ENCODE measurements around the gene LZTS3. TPM values are rescaled to one million over a fixed set of nuclear protein-coding genes. Genes with fewer than 3 reads are reported as not detected.

LZTS3 gene
- total RNA-seq, 1 donor from 2014 or later, result 47.8 TPM

- TF ChIP-seq CTCF (IDR thresholded peaks at IDR 0.05; ENCODE audit: unreplicated experiment), result no peak
- Mint-ChIP-seq H3K4me1 (ENCODE audit: low read depth) (peaks cover 12% of the 10 kb centered on the region), H3K36me3 (ENCODE audit: insufficient read depth) (peaks cover 3% of the 10 kb centered on the region), H3K27me3 (no peaks in the 10 kb centered on the region), H3K27ac (peak overlapping the region; percentile 95), H3K4me3 (ENCODE audit: low read depth) (no peak overlapping the region), H3K9me3 (ENCODE audit: low read depth) (no peaks in the 10 kb centered on the region)
- DNase-seq (ENCODE audit: low spot score, unreplicated experiment), result no peak
These were observed 4.6 kb upstream of the LZTS3 start for GRCh38 chr20:3177746-3178485.

DNA sequence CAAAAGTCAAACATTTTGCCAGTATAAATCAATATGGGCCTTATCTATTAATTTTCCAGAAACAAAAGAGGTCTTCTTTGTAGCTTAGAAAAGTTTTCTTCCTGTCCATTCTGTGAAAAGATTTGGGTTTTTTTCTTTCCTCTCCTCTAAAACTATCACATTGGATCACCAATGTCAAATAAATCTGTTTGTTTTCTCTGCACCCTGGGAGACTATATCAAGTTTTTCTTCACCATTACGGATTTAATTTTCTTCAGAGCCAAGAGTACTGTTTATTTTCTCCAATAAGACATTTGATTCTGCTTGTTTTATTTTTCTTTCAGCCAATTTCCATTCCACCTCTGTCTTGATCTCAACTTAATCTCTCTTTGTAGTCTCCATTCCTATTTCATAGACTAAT, 1.9 kb upstream of the LZTS3 start:
- H3K27ac Mint-ChIP-seq, result peak overlapping the region; percentile 99
- no peak for TF ChIP-seq CTCF (IDR thresholded peaks at IDR 0.05; ENCODE audit: unreplicated experiment)
- no peaks in the 10 kb centered on the region for H3K9me3 Mint-ChIP-seq (ENCODE audit: low read depth)

DNA sequence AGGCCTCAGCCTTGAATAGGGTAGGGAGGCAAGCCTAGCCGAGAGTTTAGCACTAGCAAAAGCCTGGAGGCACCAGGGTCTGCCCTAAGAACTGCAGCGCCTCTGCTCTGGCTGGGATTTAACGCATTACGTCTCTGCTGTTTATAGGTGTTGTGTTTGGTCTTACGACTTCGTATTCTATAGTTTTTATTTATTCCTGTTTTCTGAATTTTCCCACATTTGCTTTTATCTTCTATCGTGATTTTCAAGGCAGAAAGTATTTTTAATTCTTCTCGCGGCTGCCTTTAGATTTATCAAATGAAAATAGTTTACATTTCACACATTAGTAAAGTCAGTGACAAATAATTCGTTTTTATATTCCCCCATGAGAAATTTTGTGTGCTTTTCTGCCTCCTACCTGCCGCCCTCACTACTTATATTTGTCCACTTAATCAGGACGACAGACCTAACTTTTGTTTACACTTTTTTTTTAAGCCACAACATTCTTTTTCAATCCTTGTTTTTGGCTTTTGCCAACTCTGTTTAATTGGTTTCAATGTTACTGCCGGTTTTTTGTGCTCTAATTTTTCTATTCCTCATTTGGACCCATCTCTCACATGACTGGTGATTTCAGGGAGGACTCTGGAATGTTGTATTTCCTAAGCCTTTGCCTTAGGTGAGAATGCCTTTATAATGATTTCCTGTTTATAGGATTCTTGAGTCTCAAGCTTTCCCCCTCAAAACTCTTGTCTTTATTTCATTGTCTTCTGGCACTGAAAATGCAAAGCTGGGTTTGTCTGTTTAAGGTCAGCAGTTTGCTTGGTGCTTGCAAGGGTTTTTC, 1.3 kb upstream of the LZTS3 start:
- Mint-ChIP-seq H3K36me3 (ENCODE audit: insufficient read depth) (no peaks in the 10 kb centered on the region), H3K9me3 (ENCODE audit: low read depth) (no peaks in the 10 kb centered on the region), H3K4me1 (ENCODE audit: low read depth) (peaks cover 35% of the 10 kb centered on the region), H3K27ac (peak overlapping the region; percentile 99), H3K27me3 (no peaks in the 10 kb centered on the region), H3K4me3 (ENCODE audit: low read depth) (peak overlapping the region; percentile 95)
- no peak for TF ChIP-seq CTCF (IDR thresholded peaks at IDR 0.05; ENCODE audit: unreplicated experiment)
- no peak for DNase-seq (ENCODE audit: low spot score, unreplicated experiment)

More for the DNA sequence above, 1.9 kb upstream of the LZTS3 start:
- Mint-ChIP-seq H3K27me3 (no peaks in the 10 kb centered on the region), H3K36me3 (ENCODE audit: insufficient read depth) (no peaks in the 10 kb centered on the region), H3K4me3 (ENCODE audit: low read depth) (peak overlapping the region; percentile 95), H3K4me1 (ENCODE audit: low read depth) (peaks cover 33% of the 10 kb centered on the region)
- DNase-seq (ENCODE audit: low spot score, unreplicated experiment), result no peak

- Mint-ChIP-seq H3K4me1 (ENCODE audit: low read depth) (peaks cover 40% of the 10 kb centered on the region), H3K36me3 (ENCODE audit: insufficient read depth) (no peaks in the 10 kb centered on the region), H3K4me3 (ENCODE audit: low read depth) (peak overlapping the region; percentile 95), H3K27me3 (no peaks in the 10 kb centered on the region), H3K27ac (peak overlapping the region; percentile 99), H3K9me3 (ENCODE audit: low read depth) (no peaks in the 10 kb centered on the region)
- TF ChIP-seq CTCF (IDR thresholded peaks at IDR 0.05; ENCODE audit: unreplicated experiment), result peak; percentile 46
- DNase-seq (ENCODE audit: low spot score, unreplicated experiment), result peak; percentile 95
These were observed 477 bp upstream of the LZTS3 start for GRCh38 chr20:3173610-3174441.

Data from progenitor cell of endocrine pancreas (in vitro differentiated cells).